ENCODE measurements around the gene CLEC4G.

- TF ChIP-seq CTCF (IDR thresholded peaks at IDR 0.05) (no peak), POLR2A (IDR thresholded peaks at IDR 0.05) (no peak)
Measured at GRCh38 chr19:7729211-7729610, 2.7 kb downstream of the CLEC4G start.
